ENCODE data around the gene TMPRSS11E. TPM values are rescaled to one million over a fixed set of nuclear protein-coding genes. Genes with fewer than 3 reads are reported as not detected.
"Not testable (repeated sequence)": the region's sequence is repeated elsewhere in the genome, so short reads cannot be mapped to it uniquely, and the experiment has no call there.

Gene TMPRSS11E
- total RNA-seq, 1 experiment from 2014 or later = not detected

- no peaks in the 10 kb centered on the region; the same call in 1 of the 2 replicates for H3K27me3 ChIP-seq (replicated peaks)
- no peaks in the 10 kb centered on the region for H3K36me3 ChIP-seq
- no peak overlapping the region for H3K27ac ChIP-seq
- no peak overlapping the region for H3K4me3 ChIP-seq
- no peak for DNase-seq (ENCODE audit: low read depth in 1 of 2, low spot score in 2 of 2)
- peaks cover 7% of the 10 kb centered on the region for H3K4me1 ChIP-seq (replicated peaks)
- no peaks in the 10 kb centered on the region for H3K9me3 ChIP-seq (replicated peaks)
Observed at GRCh38 chr4:68476191-68476590, 28.9 kb downstream of the TMPRSS11E start.

GRCh38 chr4:68489338-68489737, 42.1 kb downstream of the TMPRSS11E start:
- H3K9me3 ChIP-seq (replicated peaks) = no peaks in the 10 kb centered on the region
- no peaks in the 10 kb centered on the region for H3K36me3 ChIP-seq
- H3K4me3 ChIP-seq = no peak overlapping the region
- H3K27me3 ChIP-seq (replicated peaks) = no peaks in the 10 kb centered on the region; the same call in 1 of the 2 replicates
- no peak overlapping the region for H3K27ac ChIP-seq
- no peak for DNase-seq (ENCODE audit: low read depth in 1 of 2, low spot score in 2 of 2)
- H3K4me1 ChIP-seq (replicated peaks) = no peaks in the 10 kb centered on the region

- H3K9me3 ChIP-seq (replicated peaks) = no peaks in the 10 kb centered on the region
- no peak overlapping the region for H3K27ac ChIP-seq
- no peak overlapping the region for H3K4me3 ChIP-seq
- H3K27me3 ChIP-seq (replicated peaks) = no peaks in the 10 kb centered on the region; the same call in 1 of the 2 replicates
- H3K36me3 ChIP-seq = no peaks in the 10 kb centered on the region
- DNase-seq (ENCODE audit: low read depth in 1 of 2, low spot score in 2 of 2) = peak in 1 of 2 experiments; percentile 4
- H3K4me1 ChIP-seq (replicated peaks) = no peaks in the 10 kb centered on the region
Observed at GRCh38 chr4:68490826-68491457, 43.7 kb downstream of the TMPRSS11E start.

- H3K27me3 ChIP-seq (replicated peaks) = no peaks in the 10 kb centered on the region; the same call in 1 of the 2 replicates
- H3K4me1 ChIP-seq (replicated peaks) = no peaks in the 10 kb centered on the region
- no peak for DNase-seq (ENCODE audit: low read depth in 1 of 2, low spot score in 2 of 2)
- H3K27ac ChIP-seq = no peak overlapping the region
- no peaks in the 10 kb centered on the region for H3K9me3 ChIP-seq (replicated peaks)
- no peaks in the 10 kb centered on the region for H3K36me3 ChIP-seq
- H3K4me3 ChIP-seq = no peak overlapping the region
Observed at GRCh38 chr4:68494688-68495087, 47.4 kb downstream of the TMPRSS11E start.

GRCh38 chr4:68498413-68499007, 51.2 kb downstream of the TMPRSS11E start:
- H3K4me1 ChIP-seq (replicated peaks) = no peaks in the 10 kb centered on the region
- no peak overlapping the region for H3K27ac ChIP-seq
- no peaks in the 10 kb centered on the region for H3K9me3 ChIP-seq (replicated peaks)
- H3K4me3 ChIP-seq = no peak overlapping the region
- H3K27me3 ChIP-seq (replicated peaks) = no peaks in the 10 kb centered on the region; the same call in 1 of the 2 replicates
- H3K36me3 ChIP-seq = no peaks in the 10 kb centered on the region
- peak; percentile 37 to 50 for DNase-seq (ENCODE audit: low read depth in 1 of 2, low spot score in 2 of 2)

- DNase-seq (ENCODE audit: low read depth in 1 of 2, low spot score in 2 of 2) = no peak
- Histone ChIP-seq H3K9me3 (replicated peaks) (no peaks in the 10 kb centered on the region), H3K4me1 (replicated peaks) (no peaks in the 10 kb centered on the region), H3K36me3 (no peaks in the 10 kb centered on the region), H3K27ac (no peak overlapping the region), H3K4me3 (no peak overlapping the region), H3K27me3 (replicated peaks) (no peaks in the 10 kb centered on the region; the same call in 1 of the 2 replicates)
Observed at GRCh38 chr4:68499021-68499420, 51.8 kb downstream of the TMPRSS11E start.

GRCh38 chr4:68503462-68503861, 56.2 kb downstream of the TMPRSS11E start:
- not testable (repeated sequence) for H3K27me3 ChIP-seq (replicated peaks); H3K9me3 ChIP-seq (replicated peaks); H3K36me3 ChIP-seq; H3K4me1 ChIP-seq (replicated peaks); H3K27ac ChIP-seq; H3K4me3 ChIP-seq; DNase-seq (ENCODE audit: low read depth in 1 of 2, low spot score in 2 of 2)

- not testable (repeated sequence) for H3K4me1 ChIP-seq (replicated peaks); H3K9me3 ChIP-seq (replicated peaks); DNase-seq (ENCODE audit: low read depth in 1 of 2, low spot score in 2 of 2); H3K36me3 ChIP-seq; H3K27me3 ChIP-seq (replicated peaks); H3K4me3 ChIP-seq; H3K27ac ChIP-seq
Observed at GRCh38 chr4:68504836-68505235, 57.6 kb downstream of the TMPRSS11E start.

- H3K9me3 ChIP-seq (replicated peaks); H3K36me3 ChIP-seq; H3K4me1 ChIP-seq (replicated peaks); DNase-seq (ENCODE audit: low read depth in 1 of 2, low spot score in 2 of 2); H3K27me3 ChIP-seq (replicated peaks); H3K27ac ChIP-seq; H3K4me3 ChIP-seq: not testable (repeated sequence)
Observed at GRCh38 chr4:68505452-68505851, 58.2 kb downstream of the TMPRSS11E start.

- no peaks in the 10 kb centered on the region for H3K4me1 ChIP-seq (replicated peaks)
- no peak overlapping the region for H3K27ac ChIP-seq
- no peak overlapping the region for H3K4me3 ChIP-seq
- no peak for DNase-seq (ENCODE audit: low read depth in 1 of 2, low spot score in 2 of 2)
- H3K9me3 ChIP-seq (replicated peaks) = no peaks in the 10 kb centered on the region
- no peaks in the 10 kb centered on the region for H3K36me3 ChIP-seq
- no peaks in the 10 kb centered on the region for H3K27me3 ChIP-seq (replicated peaks)
Observed at GRCh38 chr4:68518889-68519288, 71.6 kb downstream of the TMPRSS11E start.

- Histone ChIP-seq H3K9me3 (replicated peaks) (no peaks in the 10 kb centered on the region), H3K4me1 (replicated peaks) (no peaks in the 10 kb centered on the region), H3K27me3 (replicated peaks) (no peaks in the 10 kb centered on the region), H3K4me3 (no peak overlapping the region), H3K27ac (no peak overlapping the region), H3K36me3 (no peaks in the 10 kb centered on the region)
- no peak for DNase-seq (ENCODE audit: low read depth in 1 of 2, low spot score in 2 of 2)
Observed at GRCh38 chr4:68520985-68521384, 73.7 kb downstream of the TMPRSS11E start.

- H3K4me1 ChIP-seq (replicated peaks); DNase-seq (ENCODE audit: low read depth in 1 of 2, low spot score in 2 of 2); H3K36me3 ChIP-seq; H3K27me3 ChIP-seq (replicated peaks); H3K9me3 ChIP-seq (replicated peaks); H3K4me3 ChIP-seq; H3K27ac ChIP-seq: not testable (repeated sequence)
Observed at GRCh38 chr4:68522232-68522631, 75.0 kb downstream of the TMPRSS11E start.

- DNase-seq (ENCODE audit: low read depth in 1 of 2, low spot score in 2 of 2) = no peak
- H3K9me3 ChIP-seq (replicated peaks) = no peaks in the 10 kb centered on the region
- no peaks in the 10 kb centered on the region for H3K36me3 ChIP-seq
- no peak overlapping the region for H3K4me3 ChIP-seq
- H3K27me3 ChIP-seq (replicated peaks) = no peaks in the 10 kb centered on the region
- H3K27ac ChIP-seq = no peak overlapping the region
- no peaks in the 10 kb centered on the region for H3K4me1 ChIP-seq (replicated peaks)
Observed at GRCh38 chr4:68535974-68536373, 88.7 kb downstream of the TMPRSS11E start.

- Histone ChIP-seq H3K9me3 (replicated peaks) (no peaks in the 10 kb centered on the region), H3K36me3 (no peaks in the 10 kb centered on the region), H3K4me3 (no peak overlapping the region), H3K27me3 (replicated peaks) (no peaks in the 10 kb centered on the region), H3K27ac (no peak overlapping the region), H3K4me1 (replicated peaks) (no peaks in the 10 kb centered on the region)
- no peak for DNase-seq (ENCODE audit: low read depth in 1 of 2, low spot score in 2 of 2)
Observed at GRCh38 chr4:68536375-68536774, 89.1 kb downstream of the TMPRSS11E start.

GRCh38 chr4:68542742-68543141, 95.5 kb downstream of the TMPRSS11E start:
- H3K4me1 ChIP-seq (replicated peaks); H3K27ac ChIP-seq; H3K27me3 ChIP-seq (replicated peaks); DNase-seq (ENCODE audit: low read depth in 1 of 2, low spot score in 2 of 2); H3K4me3 ChIP-seq; H3K36me3 ChIP-seq; H3K9me3 ChIP-seq (replicated peaks): not testable (repeated sequence)

Data from SJSA1 (cell line).